SH-SY5Y (cell line): ENCODE measurements around the gene CHKA.

Source experiments
- GATA2 ChIP-seq: IDR thresholded peaks from 2 replicates; pipeline ENCODE4 v1.6.1; 2011; ENCODE audit warnings: mild to moderate bottlenecking, low read depth, low read length
- GATA3 ChIP-seq: IDR thresholded peaks from 2 replicates; pipeline ENCODE4 v1.6.1; 2011; ENCODE audit warnings: low read depth, mild to moderate bottlenecking, low read length, moderate library complexity

CHKA gene

GRCh38 chr11:68136866-68137265 is 15.7 kb upstream of the CHKA start:
- TF ChIP-seq GATA2 (no peak), GATA3 (no peak)

DNA sequence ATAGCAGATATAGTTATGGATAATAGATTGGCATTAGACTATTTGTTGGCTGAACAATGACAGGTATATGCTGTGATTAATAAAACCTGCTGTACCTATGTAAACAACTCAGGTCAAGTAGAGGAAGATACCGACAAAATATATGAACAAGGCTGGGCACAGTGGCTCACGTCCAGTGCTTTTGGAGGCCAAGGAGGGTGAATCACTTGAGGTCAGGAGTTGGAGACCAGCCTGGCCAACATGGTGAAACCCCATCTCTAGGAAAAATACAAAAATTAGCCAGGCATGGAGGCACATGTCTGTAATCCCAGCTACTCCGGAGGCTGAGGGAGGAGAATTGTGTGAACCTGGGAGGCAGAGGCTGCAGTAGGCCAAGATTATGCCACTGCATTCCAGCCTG is 14.0 kb upstream of the CHKA start:
- TF ChIP-seq GATA2: no peak
- no peak for TF ChIP-seq GATA3

DNA sequence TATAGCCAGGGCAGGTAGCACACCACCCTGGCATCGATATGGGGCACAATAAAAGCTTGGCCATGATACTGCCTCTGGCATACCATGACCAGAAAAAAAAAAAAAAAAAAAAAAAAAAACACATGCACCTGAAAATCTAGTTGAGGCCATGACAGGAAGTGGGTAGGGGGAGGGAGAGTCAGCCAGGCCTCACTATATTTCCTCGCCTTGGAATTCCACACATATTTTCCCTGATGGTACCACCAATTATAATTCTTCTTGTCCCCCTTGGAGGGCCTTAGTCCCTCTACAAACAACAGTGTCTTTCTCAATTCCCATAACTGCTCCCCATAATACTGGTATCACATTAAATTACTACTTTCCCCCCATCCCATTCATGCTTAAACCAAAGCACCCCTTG is 12.6 kb upstream of the CHKA start:
- TF ChIP-seq GATA3 (no peak), GATA2 (no peak)

GRCh38 chr11:68130121-68130520 is 8.9 kb upstream of the CHKA start:
- no peak for TF ChIP-seq GATA2
- no peak for TF ChIP-seq GATA3

GRCh38 chr11:68128682-68129327 is 7.6 kb upstream of the CHKA start:
- TF ChIP-seq GATA3 (no peak), GATA2 (peak; percentile 36; the same call in 1 of the 2 replicates)

GRCh38 chr11:68127714-68128681 is 6.8 kb upstream of the CHKA start:
- TF ChIP-seq GATA3: no peak
- no peak for TF ChIP-seq GATA2

DNA sequence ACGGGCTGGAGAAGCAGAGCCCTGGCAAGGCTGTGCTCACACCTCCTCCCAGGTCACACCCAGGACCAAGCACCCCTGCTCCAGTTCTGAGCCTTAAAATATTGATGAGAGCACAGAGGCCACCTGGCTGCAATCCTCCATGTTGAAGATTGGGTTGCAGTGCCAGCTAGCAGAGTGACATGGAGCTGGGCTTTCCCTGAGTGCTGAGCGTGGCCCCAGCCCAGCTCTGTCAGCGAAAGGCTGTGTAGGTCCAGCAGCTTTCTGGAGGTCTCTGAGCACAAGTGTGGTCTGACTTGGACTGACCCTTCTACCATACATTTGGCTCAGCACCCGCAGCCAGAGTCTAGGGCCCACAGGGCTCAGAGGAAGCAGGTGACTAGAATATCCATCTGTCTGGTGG is 4.0 kb upstream of the CHKA start:
- no peak for TF ChIP-seq GATA2
- TF ChIP-seq GATA3: no peak

DNA sequence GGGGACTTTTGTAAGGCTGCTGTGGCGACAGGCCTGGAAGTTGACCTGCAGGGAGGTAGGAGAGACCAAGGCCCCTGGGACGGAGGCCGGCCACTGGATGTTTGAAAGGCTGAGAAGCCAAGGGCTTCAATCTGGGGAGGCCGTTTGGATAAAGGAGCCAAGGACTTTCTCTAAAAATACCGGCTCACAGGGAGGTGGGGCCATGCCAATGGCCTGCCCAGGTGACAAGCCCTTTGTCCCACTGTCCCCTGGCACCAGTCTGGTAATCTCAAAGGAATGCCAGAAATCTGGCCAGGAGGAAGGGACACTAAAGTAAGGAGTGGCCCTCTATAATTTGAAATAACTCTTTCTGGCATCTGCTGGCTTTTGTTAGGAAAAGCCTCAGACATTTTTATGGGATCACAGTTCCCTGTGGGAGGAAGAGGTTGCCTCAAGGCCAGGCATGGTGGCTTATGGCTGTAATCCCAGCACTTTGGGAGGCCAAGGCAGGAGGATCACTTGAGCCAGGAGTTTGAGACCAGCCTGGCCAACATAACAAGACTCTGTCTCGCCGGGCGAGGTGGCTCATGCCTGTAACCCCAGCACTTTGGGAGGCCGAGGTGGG is 1.9 kb upstream of the CHKA start:
- TF ChIP-seq GATA2 (no peak), GATA3 (no peak)

DNA sequence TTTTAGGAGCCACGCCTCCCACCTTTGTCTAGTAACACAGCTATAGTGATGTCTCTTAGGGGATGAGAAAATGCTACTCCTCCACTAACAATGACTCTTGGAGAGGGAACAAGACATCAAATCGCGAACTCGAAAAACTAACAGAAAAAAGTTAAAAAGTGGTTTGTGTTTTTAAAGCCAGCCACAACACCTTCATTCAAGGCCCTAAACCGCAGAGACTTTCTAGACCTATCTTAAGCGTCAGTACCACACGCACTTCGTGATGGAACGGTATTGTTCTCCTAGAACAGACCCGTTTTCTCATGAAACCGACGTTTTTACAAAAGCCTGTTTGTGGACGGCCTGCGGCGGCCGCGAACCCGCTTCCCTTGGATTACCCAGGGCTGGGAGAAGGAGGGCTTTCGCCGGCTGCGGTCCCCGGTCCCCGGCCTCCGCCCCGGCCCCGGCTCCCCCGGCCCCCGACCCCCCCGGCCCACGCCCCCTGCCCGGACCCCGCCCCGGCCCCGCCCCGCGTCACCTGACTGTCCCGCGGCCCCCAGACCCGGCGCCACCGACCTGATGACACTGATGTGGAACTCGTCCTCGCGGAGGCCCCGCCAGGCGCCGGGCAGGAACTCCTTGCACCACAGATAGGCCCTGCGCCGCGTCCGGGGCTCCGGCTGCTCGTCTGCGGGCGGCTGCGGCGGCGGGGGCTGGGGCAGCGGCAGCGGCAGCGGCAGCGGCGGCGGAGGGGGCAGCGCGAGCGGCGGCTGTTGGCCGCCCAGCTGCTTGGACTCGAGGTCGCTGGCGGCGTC is 718 bp downstream of the CHKA start:
- TF ChIP-seq GATA2 (no peak), GATA3 (no peak)

DNA sequence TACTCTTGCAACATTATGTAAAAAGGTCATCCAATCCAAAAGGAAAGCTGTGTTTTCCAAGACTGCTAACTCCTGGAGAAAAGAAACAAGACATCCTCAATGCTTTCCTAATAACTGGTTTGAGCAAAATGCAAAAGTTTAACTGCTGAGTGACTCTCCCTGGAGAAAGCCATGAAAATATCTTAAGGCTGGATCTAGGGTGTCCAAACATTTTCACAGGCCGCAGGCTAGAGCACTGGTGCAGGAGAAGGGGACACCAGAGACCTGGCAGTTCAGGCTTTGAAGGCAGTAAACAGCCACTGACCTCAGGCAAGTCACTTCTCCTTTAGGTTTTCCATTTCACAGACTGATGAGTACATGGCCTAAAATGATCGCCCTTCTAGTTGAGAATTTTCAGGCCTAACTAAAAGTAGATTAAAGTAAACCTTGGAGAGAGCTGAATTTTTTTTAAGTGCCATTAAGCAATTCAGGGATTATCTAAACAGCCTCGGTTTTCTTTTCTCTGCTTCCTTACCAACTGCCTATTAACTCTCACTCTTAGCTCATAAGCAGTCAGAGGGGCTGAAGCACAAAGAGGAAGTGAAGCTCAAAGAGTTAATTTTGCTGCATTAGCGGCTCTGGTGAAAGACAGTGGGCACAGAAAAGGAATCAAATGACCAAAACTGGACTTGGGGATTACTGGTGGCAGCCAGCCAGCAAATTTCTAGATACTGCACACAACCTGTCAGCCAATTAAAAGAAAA is 2.3 kb downstream of the CHKA start:
- no peak for TF ChIP-seq GATA2
- TF ChIP-seq GATA3: no peak

- TF ChIP-seq GATA3: no peak
- TF ChIP-seq GATA2: no peak
Observed at GRCh38 chr11:68117853-68118470, 3.2 kb downstream of the CHKA start.

GRCh38 chr11:68116974-68117373 is 4.2 kb downstream of the CHKA start:
- TF ChIP-seq GATA2 (no peak), GATA3 (no peak)

DNA sequence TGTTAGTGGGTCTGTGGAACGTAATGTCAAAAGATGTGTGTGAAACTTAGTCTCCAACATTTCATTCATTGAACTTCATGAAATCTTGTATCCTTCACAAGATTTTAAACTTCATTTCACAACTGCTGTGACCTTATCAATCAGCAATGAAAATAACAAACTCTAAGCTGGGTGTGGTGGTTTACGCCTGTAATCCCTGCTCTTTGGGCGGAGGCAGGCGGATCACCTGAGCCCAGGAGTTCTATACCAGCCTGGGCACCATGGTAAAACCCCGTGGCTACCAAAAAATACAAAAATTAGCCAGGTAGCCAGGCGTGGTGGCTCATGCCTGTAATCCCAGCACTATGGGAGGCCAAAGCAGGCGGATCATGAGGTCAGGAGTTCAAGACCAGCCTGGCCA is 5.1 kb downstream of the CHKA start:
- TF ChIP-seq GATA2 (no peak), GATA3 (no peak)

DNA sequence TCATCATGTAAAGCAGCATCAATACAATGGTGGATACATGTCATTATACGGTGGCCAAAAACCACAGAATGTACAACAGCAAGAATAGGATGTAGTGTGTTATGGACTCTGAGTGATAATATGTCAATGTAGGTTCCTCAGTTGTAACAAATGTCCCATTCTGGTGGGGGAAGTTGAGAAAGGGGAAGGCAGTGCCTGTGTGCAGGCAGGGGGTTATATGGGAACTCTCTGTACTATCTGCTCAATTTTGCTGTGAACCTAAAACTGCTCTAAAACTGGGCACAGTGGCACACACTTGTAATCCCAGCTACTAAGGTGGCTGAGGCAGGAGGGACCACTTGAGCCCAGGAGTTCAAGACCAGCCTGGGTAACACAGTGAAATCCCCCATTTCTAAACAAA is 5.9 kb downstream of the CHKA start:
- TF ChIP-seq GATA3: no peak
- no peak for TF ChIP-seq GATA2
